Measurements from ENCODE around the gene RHBDD3.

GRCh38 chr22:29292379-29292778 lies 24.6 kb upstream of the RHBDD3 start:
- TF ChIP-seq, protein P1, sequence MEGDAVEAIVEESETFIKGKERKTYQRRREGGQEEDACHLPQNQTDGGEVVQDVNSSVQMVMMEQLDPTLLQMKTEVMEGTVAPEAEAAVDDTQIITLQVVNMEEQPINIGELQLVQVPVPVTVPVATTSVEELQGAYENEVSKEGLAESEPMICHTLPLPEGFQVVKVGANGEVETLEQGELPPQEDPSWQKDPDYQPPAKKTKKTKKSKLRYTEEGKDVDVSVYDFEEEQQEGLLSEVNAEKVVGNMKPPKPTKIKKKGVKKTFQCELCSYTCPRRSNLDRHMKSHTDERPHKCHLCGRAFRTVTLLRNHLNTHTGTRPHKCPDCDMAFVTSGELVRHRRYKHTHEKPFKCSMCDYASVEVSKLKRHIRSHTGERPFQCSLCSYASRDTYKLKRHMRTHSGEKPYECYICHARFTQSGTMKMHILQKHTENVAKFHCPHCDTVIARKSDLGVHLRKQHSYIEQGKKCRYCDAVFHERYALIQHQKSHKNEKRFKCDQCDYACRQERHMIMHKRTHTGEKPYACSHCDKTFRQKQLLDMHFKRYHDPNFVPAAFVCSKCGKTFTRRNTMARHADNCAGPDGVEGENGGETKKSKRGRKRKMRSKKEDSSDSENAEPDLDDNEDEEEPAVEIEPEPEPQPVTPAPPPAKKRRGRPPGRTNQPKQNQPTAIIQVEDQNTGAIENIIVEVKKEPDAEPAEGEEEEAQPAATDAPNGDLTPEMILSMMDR (IDR thresholded peaks at IDR 0.05), result no peak
- no peak for TF ChIP-seq POLR2A (IDR thresholded peaks at IDR 0.05)
